ENCODE results near the gene ZMYND19. TPM values are rescaled to one million over a fixed set of nuclear protein-coding genes. Genes with fewer than 3 reads are reported as not detected.

The ZMYND19 gene
- total RNA-seq, 4 donors from 2014 or later: 6.8 to 12.2 (median 10.7) TPM

DNA sequence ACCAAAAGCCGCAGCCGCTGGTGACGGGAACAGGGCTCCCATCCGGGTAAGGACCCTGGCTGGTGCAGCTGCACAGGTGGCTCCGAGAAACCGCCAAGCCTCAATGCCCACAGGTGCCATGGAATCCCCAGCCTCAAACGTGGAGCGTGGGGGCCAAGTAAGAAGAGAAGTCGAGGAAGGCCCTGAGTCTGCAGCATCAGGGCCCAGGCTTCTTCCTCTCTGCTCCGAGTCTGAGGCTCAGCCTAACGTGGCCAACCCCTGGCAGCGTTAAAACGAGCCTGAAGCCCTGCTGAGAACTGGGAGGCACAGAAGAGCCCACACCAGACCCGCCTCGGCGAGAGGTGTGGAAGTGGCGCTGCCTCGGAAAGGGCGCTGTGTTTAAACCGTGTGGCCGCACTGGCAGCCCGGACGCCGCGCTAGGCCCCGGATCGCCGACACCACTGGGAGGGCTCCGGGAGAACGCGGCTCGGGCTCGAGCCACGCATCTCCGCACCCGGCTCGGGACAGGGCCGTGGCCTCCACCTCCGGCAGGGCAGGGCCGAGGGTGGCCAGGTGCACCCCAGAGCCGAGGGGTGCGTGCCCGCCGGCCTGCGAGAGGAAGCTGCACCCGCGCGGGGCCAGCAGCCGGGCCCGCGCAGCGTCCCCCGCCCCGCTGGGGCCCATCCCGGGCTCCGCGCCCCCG is 730 bp downstream of the ZMYND19 start:
- TF ChIP-seq, protein P1, sequence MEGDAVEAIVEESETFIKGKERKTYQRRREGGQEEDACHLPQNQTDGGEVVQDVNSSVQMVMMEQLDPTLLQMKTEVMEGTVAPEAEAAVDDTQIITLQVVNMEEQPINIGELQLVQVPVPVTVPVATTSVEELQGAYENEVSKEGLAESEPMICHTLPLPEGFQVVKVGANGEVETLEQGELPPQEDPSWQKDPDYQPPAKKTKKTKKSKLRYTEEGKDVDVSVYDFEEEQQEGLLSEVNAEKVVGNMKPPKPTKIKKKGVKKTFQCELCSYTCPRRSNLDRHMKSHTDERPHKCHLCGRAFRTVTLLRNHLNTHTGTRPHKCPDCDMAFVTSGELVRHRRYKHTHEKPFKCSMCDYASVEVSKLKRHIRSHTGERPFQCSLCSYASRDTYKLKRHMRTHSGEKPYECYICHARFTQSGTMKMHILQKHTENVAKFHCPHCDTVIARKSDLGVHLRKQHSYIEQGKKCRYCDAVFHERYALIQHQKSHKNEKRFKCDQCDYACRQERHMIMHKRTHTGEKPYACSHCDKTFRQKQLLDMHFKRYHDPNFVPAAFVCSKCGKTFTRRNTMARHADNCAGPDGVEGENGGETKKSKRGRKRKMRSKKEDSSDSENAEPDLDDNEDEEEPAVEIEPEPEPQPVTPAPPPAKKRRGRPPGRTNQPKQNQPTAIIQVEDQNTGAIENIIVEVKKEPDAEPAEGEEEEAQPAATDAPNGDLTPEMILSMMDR (IDR thresholded peaks at IDR 0.05; ENCODE audit: low read depth): no peak

DNA sequence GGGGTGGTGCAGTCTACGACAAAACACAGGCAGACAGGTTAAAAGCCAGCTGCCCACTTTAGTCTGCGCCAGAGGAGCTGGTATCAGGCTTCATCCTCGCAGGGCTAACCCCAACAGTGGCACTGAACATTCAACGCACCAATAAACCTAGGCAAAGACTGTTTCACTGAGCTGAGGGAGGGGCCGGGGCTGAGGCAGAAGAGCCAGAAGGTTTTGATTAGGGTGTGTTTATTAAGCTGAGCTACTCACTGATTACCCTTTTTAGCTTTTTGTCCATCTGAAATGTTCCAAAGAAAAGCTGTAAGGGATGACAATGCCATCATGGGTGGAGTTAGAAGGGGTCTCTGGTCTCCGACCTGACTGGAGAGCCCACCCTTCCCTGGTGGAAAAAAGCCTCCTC is 1.4 kb downstream of the ZMYND19 start:
- TF ChIP-seq, protein P1 (IDR thresholded peaks at IDR 0.05; ENCODE audit: low read depth): no peak

DNA sequence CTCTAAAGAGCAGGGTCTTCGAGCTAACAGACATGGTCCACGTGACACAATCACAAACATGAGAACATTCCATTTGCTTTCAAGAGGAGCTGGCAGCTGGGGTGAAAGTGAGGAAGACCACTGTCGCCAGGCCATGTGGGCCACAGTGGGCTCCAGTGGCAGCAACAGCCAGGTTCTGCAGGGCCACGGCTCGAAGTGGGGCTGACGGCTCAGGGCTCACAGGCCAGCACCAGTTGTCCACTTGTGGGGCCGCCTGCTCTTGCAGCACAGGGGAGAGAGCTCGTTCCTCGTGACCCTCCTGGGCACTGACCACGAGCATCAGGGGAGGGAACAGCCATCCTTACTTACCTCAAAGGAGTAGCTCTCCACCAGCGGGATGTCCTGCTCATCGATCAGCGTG is 2.0 kb downstream of the ZMYND19 start:
- TF ChIP-seq, protein P1 (IDR thresholded peaks at IDR 0.05; ENCODE audit: low read depth): no peak

DNA sequence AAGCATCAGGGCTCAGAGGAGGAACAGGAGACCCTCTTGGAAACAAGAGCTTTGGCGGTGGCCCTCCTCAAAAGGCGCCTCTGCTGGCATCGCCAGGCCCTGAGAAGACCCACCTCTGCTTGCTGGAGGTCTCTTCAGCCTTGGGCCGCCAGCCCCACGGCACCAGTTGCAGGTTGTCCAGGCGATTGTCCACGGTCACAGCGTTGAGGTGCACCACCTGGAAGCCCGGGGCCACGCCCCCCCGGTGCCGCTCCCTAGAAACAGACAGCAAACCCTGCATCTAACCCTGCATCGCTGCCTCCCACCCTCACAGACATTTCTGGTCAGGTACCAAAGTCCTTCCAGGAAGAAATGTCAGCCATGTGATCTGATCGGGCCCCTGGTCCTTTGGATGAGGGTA is 3.5 kb downstream of the ZMYND19 start:
- TF ChIP-seq, protein P1 (IDR thresholded peaks at IDR 0.05; ENCODE audit: low read depth): no peak

DNA sequence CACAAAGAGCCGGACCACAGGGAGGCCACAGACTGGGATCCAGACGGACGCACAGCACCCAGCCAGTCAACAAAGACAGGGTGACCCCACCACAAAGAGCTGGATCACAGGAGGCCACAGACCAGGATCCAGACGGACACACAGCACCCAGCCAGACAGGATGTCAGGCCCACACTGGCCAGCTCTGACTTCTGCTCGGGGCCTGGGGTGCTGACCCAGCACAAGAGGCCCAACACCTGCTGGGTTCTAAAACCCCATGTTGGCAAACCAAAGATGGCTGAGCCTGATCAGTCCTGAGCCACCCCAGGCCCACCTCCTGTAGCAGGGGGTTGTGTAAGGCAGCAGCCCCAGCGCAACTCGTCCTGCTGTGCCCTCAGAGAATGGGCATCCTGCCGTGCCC is 6.4 kb downstream of the ZMYND19 start:
- TF ChIP-seq, protein P1 (IDR thresholded peaks at IDR 0.05; ENCODE audit: low read depth): no peak

DNA sequence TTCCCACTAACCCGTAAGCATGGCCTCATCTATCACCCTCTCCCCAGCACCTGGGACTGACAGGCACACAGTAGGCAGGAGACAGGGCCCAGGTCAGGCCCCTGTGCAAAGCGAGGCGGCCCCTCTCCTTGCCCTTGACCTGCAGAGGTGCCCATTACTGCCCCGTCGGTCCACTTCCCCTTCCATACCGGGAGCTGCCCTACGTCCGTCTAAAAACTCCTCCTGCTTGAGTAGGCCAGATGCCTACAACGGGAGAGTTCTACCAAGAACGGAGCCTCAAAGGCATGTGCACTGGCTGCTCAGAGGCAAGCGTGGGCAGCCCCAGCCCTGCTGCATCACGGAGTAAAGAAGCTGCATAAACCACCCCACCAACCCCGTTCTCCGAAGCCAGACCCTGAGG is 7.0 kb downstream of the ZMYND19 start:
- TF ChIP-seq, protein P1 (IDR thresholded peaks at IDR 0.05; ENCODE audit: low read depth): no peak

DNA sequence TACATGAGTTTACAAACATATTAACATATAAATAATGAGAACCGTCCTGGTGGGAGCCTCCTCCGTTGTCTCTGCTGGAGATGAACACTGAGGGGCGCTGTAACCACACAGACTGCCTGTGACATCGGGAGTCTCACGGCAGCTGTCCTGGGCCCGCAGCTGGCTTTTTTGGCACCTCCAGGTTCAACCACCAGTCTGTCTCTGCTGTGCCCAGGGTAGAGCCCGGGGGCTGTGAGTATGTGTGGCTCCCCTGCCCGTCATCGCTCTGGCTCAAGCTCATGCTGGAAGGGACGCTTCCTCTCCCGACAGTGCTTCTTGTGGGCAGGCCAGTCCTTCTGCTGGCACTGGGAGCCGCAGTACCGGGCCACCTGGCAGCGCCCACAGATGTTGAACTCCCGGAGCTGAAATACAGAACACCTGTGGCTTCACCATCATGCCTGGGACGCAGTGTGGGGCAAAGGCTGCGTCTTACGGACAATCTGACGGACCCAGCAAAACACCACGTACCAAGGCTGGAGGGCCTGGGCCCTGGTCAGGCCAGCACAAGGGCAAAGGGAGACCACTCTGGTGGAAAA is 7.9 kb downstream of the ZMYND19 start:
- TF ChIP-seq, protein P1 (IDR thresholded peaks at IDR 0.05; ENCODE audit: low read depth): no peak
